ENCODE data around the gene SNAPIN. TPM values are rescaled to one million over a fixed set of nuclear protein-coding genes. Genes with fewer than 3 reads are reported as not detected.
"Not testable (repeated sequence)": the region's sequence is repeated elsewhere in the genome, so short reads cannot be mapped to it uniquely, and the experiment has no call there.

Gene SNAPIN
- total RNA-seq, 2 donors from 2014 or later, result 60.8 to 84.0 TPM

- TF ChIP-seq CTCF (IDR thresholded peaks at IDR 0.05), result no peak
- Histone ChIP-seq H3K27ac (peak overlapping the region; percentile 80 to 90), H3K36me3 (peaks cover 40% of the 10 kb centered on the region), H3K27me3 (no peaks in the 10 kb centered on the region), H3K9me3 (no peaks in the 10 kb centered on the region), H3K4me3 (peak overlapping the region; percentile 86 to 91), H3K4me1 (peaks cover 0 to 20% of the 10 kb centered on the region in 2 donors)
- no peak for DNase-seq (ENCODE audit: low spot score)
Observed at GRCh38 chr1:153670257-153670858, 11.9 kb downstream of the SNAPIN start.

DNA sequence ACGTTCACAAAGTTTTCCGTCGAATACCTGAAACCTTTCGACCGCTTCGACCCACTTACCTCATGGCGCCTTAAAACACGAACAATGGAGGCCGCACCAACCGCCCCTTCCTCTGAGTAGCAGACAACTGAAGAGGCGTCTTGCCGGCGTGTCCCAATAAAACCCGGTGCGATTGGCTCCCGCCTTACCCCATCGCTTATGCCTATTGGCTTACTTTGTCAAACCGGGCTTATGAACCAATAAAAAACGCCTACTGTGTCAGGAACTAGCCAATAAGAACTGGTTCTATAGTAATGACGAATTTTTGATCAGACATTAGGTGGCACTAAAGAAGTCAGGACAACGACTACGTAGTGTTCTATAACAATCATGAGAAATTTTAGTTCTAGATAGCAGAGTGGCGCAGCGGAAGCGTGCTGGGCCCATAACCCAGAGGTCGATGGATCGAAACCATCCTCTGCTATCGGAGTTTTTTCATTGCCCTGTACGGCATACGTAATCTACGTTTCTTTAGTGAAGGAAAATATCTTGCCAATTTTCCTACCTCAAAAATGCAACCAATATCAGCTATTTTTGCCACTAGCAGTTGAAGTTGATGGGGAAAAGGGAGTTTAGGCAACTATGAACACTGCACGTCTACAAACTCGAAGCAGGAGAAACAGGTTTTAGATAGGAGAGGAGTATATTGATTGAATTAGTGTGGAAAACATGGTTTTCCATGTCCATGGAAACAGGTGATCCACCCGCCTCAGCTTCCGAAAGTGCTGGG is 12.5 kb downstream of the SNAPIN start, which contains the start of gene ILF2:
Gene ILF2, minus strand, starts transcription at position 135 of the 769 bp plus-strand sequence. Its CDS starts 71 bp downstream, at position 64.
- peak within 1 kb of the TSS; percentile 86 to 91 for H3K4me3 ChIP-seq
- no peaks in the 10 kb centered on the region for H3K27me3 ChIP-seq
- TF ChIP-seq CTCF (IDR thresholded peaks at IDR 0.05), result no peak
- H3K4me1 ChIP-seq, result peaks cover 0 to 20% of the 10 kb centered on the region in 2 donors
- peak within 1 kb of the TSS; percentile 88 to 90 for H3K27ac ChIP-seq
- DNase-seq (ENCODE audit: low spot score), result peak; percentile 99
- no peaks in the 10 kb centered on the region for H3K9me3 ChIP-seq
- H3K36me3 ChIP-seq, result peaks cover 33% of the 10 kb centered on the region

- Histone ChIP-seq H3K36me3 (peaks cover 26% of the 10 kb centered on the region), H3K4me1 (peaks cover 0 to 20% of the 10 kb centered on the region in 2 donors), H3K27ac (peak overlapping the region; percentile 79 to 88), H3K4me3 (peak overlapping the region; percentile 33 to 91)
- peak; percentile 77 for DNase-seq (ENCODE audit: low spot score)
- H3K27me3 ChIP-seq, H3K9me3 ChIP-seq: not testable (repeated sequence)
Observed at GRCh38 chr1:153671628-153672353, 13.3 kb downstream of the SNAPIN start.

- H3K36me3 ChIP-seq, result peaks cover 9% of the 10 kb centered on the region
- H3K4me1 ChIP-seq, result peaks cover 0 to 32% of the 10 kb centered on the region in 2 donors
- no peaks in the 10 kb centered on the region for H3K9me3 ChIP-seq
- no peak overlapping the region for H3K4me3 ChIP-seq
- DNase-seq (ENCODE audit: low spot score), result no peak
- TF ChIP-seq CTCF (IDR thresholded peaks at IDR 0.05), result no peak
- H3K27me3 ChIP-seq, result no peaks in the 10 kb centered on the region
- H3K27ac ChIP-seq, result no peak overlapping the region
Observed at GRCh38 chr1:153673511-153673910, 15.0 kb downstream of the SNAPIN start.

- H3K27ac ChIP-seq, result peak overlapping the region; percentile 64 to 65
- TF ChIP-seq CTCF (IDR thresholded peaks at IDR 0.05), result peak; percentile 93 to 97
- H3K9me3 ChIP-seq, result no peaks in the 10 kb centered on the region
- H3K4me3 ChIP-seq, result peak overlapping the region; percentile 45 to 68
- H3K4me1 ChIP-seq, result peaks cover 0 to 31% of the 10 kb centered on the region in 2 donors
- no peaks in the 10 kb centered on the region for H3K36me3 ChIP-seq
- no peak for DNase-seq (ENCODE audit: low spot score)
- no peaks in the 10 kb centered on the region for H3K27me3 ChIP-seq
Observed at GRCh38 chr1:153677718-153678518, 19.4 kb downstream of the SNAPIN start.

Measured in right atrium auricular region (tissue), 2 donors.